Spleen (tissue), 11 donors: ENCODE measurements around the gene ZFYVE19. TPM values are rescaled to one million over a fixed set of nuclear protein-coding genes. Genes with fewer than 3 reads are reported as not detected.

Experiments used
- DNase-seq: peaks from one replicate; pipeline ENCODE4 v3.0.0-alpha.2; 2020
- H3K27ac ChIP-seq, 8 donors: fragments of 200-600 bp; sonication (generic) in 7 of 8; 1 replicate in 4 of 8; 2 replicates in 4 of 8; pipeline versions ENCODE4 v1.5.0 to v1.8.0; 2016 to 2021; ENCODE audit warnings: inconsistent platforms in 4 of 8, mild to moderate bottlenecking in 4 of 8, moderate library complexity in 1 of 8
- H3K27me3 ChIP-seq, 7 donors: fragments of 200-600 bp; sonication (generic) in 6 of 7; replicated peaks in 1 of 7; 1 replicate in 4 of 7; 2 replicates in 3 of 7; pipeline versions ENCODE4 v1.5.0 to v1.8.0; 2016 to 2021; ENCODE audit warnings: inconsistent platforms in 3 of 7, mild to moderate bottlenecking in 1 of 7
- H3K36me3 ChIP-seq, 6 donors: fragments of 200-600 bp; sonication (generic) in 5 of 6; 1 replicate in 4 of 6; 2 replicates in 2 of 6; pipeline versions ENCODE4 v1.5.0 to v1.8.0; 2016 to 2021; ENCODE audit warnings: inconsistent platforms in 2 of 6
- H3K4me1 ChIP-seq, 6 donors: fragments of 200-600 bp; sonication (generic) in 5 of 6; 1 replicate in 3 of 6; 2 replicates in 3 of 6; pipeline versions ENCODE4 v1.5.0 to v1.8.0; 2016 to 2021; ENCODE audit warnings: inconsistent platforms in 3 of 6
- H3K4me3 ChIP-seq, 8 donors: fragments of 200-600 bp; sonication (generic) in 7 of 8; 1 replicate in 4 of 8; 2 replicates in 4 of 8; pipeline versions ENCODE4 v1.5.0 to v1.8.0; 2016 to 2021; ENCODE audit warnings: inconsistent platforms in 4 of 8, mild to moderate bottlenecking in 4 of 8, moderate library complexity in 2 of 8
- H3K9me3 ChIP-seq, 8 donors: fragments of 200-600 bp; sonication (generic) in 7 of 8; 1 replicate in 4 of 8; 2 replicates in 4 of 8; pipeline versions ENCODE4 v1.5.0 to v1.8.0; 2016 to 2021; ENCODE audit warnings: inconsistent platforms in 4 of 8
- CTCF ChIP-seq, 11 experiments: fragments of 200-600 bp in 7 of 11; fragments of 450-650 bp in 4 of 11; sonication (generic) in 4 of 11; IDR thresholded peaks in 8 of 11; conservative IDR thresholded peaks in 3 of 11; 1 replicate in 7 of 11; 2 replicates in 4 of 11; pipeline versions ENCODE4 v1.4.0 to v1.8.0; 2016 to 2021; ENCODE audit warnings: antibody characterized with exemption in 11 of 11, inconsistent platforms in 4 of 11, mild to moderate bottlenecking in 1 of 11
- POLR2A ChIP-seq, 3 donors: fragments of 450-650 bp; IDR thresholded peaks; one replicate each; pipeline ENCODE4 v1.5.1; 2017; ENCODE audit warnings: antibody characterized with exemption in 3 of 3, mild to moderate bottlenecking in 1 of 3
- POLR2AphosphoS5 ChIP-seq, 3 donors: sonication (generic); formaldehyde crosslinking; IDR thresholded peaks; one replicate each; pipeline ENCODE4 v1.5.1; 2017; ENCODE audit warnings: antibody characterized with exemption in 3 of 3
- WGBS, 5 donors: extraction: QIAGEN DNeasy Blood & Tissue Kit in 3 of 5; methylation state at CpG; one replicate each; pipeline versions ENCODE4 v1.1.5 to v1.1.7; 2013 to 2018; 5-methylcytosine and 5-hydroxymethylcytosine counted together
- intact Hi-C: fragments of 100-400 bp; cut with DNase I; formaldehyde crosslinking; loops from one replicate; pipeline ENCODE4 v1.15.0; 2023; ENCODE audit warnings: low total_unique reads
- polyA plus RNA-seq, 3 donors: library from polyadenylated mRNA; stranded (reverse); fragments of 200-250 nt; gene quantifications; one replicate each; pipeline ENCODE4 v1.2.1, GENCODE V29; 2013
- total RNA-seq, 7 donors: library from RNA; depleted of rRNA in 3 of 7; stranded (reverse); fragments of >200 nt in 3 of 7; fragmentation: NEBNext Ultra II Directional in 4 of 7; extraction: Animal tissue kit (Norgen Biotek cat#: 25700) in 4 of 7; gene quantifications; one replicate each; pipeline versions ENCODE4 v1.1.0 to v1.2.1, GENCODE V29; 2016 to 2021
- donor health status: healthy with polysubstance abuse.
- donor health status: DM: no; HTN: no; CAD: no; lungs with moderate emphysema.
- donor health status: DM: no; HTN: no; CAD: no.
- donor health status: Bipolar disorder and iron deficiency.
- donor health status: healthy.
- donor health status: DM: no; HTN: no; CAD: no.
- donor health status: DM: yes; HTN: yes; CAD: no.

ZFYVE19 gene
- total and polyA plus RNA-seq, 10 donors = 16.1 to 31.7 (median 22.3) TPM

- Histone ChIP-seq H3K4me3 (peak overlapping the region; percentile 78 to 96 (median 90)), H3K36me3 (peaks cover 0 to 52% (median 3%) of the 10 kb centered on the region in 6 donors), H3K9me3 (no peaks in the 10 kb centered on the region), H3K4me1 (peaks cover 12 to 58% (median 45%) of the 10 kb centered on the region in 6 donors), H3K27ac (peak overlapping the region; percentile 93 to 99 (median 97)), H3K27me3 (no peaks in the 10 kb centered on the region)
- WGBS, 5 donors = 0 to 7% (median 2%) methylated on average over 2 of the region's 2 CpGs
- no peak for DNase-seq
- intact Hi-C loops = no loop called here
- TF ChIP-seq POLR2A (IDR thresholded peaks at IDR 0.05) (no peak), POLR2AphosphoS5 (IDR thresholded peaks at IDR 0.05) (no peak), CTCF (IDR thresholded peaks at IDR 0.05 in 8 of 11, conservative IDR thresholded peaks at IDR 0.05 in 3 of 11) (no peak)
These were observed 239 bp upstream of the ZFYVE19 start for GRCh38 chr15:40806672-40807027.

GRCh38 chr15:40807888-40808461 is 1.1 kb downstream of the ZFYVE19 start:
- intact Hi-C loops = no loop called here
- DNase-seq = no peak

GRCh38 chr15:40808861-40809450 is 2.1 kb downstream of the ZFYVE19 start:
- TF ChIP-seq POLR2A (IDR thresholded peaks at IDR 0.05) (no peak), CTCF (IDR thresholded peaks at IDR 0.05 in 8 of 11, conservative IDR thresholded peaks at IDR 0.05 in 3 of 11) (no peak), POLR2AphosphoS5 (IDR thresholded peaks at IDR 0.05) (no peak)
- H3K27ac ChIP-seq = no peak overlapping the region
- 74 to 84% (median 78%) methylated on average over 8 of the region's 8 CpGs for WGBS, 5 donors
- no peaks in the 10 kb centered on the region for H3K9me3 ChIP-seq
- DNase-seq = no peak
- H3K4me1 ChIP-seq = peaks cover 12 to 48% (median 41%) of the 10 kb centered on the region in 6 donors
- no peaks in the 10 kb centered on the region for H3K27me3 ChIP-seq
- H3K36me3 ChIP-seq = peaks cover 0 to 52% (median 19%) of the 10 kb centered on the region in 6 donors
- H3K4me3 ChIP-seq = peak overlapping the region in 1 of 8 donors; percentile 94
- intact Hi-C loops = no loop called here

More at GRCh38 chr15:40807888-40808461, 1.1 kb downstream of the ZFYVE19 start:
- 11 to 50% (median 21%) methylated on average over 16 to 19 of the region's 19 CpGs for WGBS, 5 donors
- Histone ChIP-seq H3K4me1 (peaks cover 12 to 58% (median 44%) of the 10 kb centered on the region in 6 donors), H3K27me3 (no peaks in the 10 kb centered on the region), H3K9me3 (no peaks in the 10 kb centered on the region), H3K27ac (peak overlapping the region in 7 of 8 donors; percentile 93 to 99 (median 97)), H3K4me3 (peak overlapping the region; percentile 78 to 96 (median 90)), H3K36me3 (peaks cover 0 to 52% (median 9%) of the 10 kb centered on the region in 6 donors)
- TF ChIP-seq CTCF (IDR thresholded peaks at IDR 0.05 in 8 of 11, conservative IDR thresholded peaks at IDR 0.05 in 3 of 11) = no peak
- no peak for TF ChIP-seq POLR2A (IDR thresholded peaks at IDR 0.05)
- TF ChIP-seq POLR2AphosphoS5 (IDR thresholded peaks at IDR 0.05) = no peak

- WGBS, 5 donors = 94 to 99% (median 96%) methylated on average over 10 to 12 of the region's 12 CpGs
- no peak for TF ChIP-seq CTCF (IDR thresholded peaks at IDR 0.05 in 8 of 11, conservative IDR thresholded peaks at IDR 0.05 in 3 of 11)
- no peak for TF ChIP-seq POLR2AphosphoS5 (IDR thresholded peaks at IDR 0.05)
- no peak for TF ChIP-seq POLR2A (IDR thresholded peaks at IDR 0.05)
- Histone ChIP-seq H3K27ac (no peak overlapping the region), H3K9me3 (no peaks in the 10 kb centered on the region), H3K36me3 (peaks cover 0 to 72% (median 31%) of the 10 kb centered on the region in 6 donors), H3K4me1 (peaks cover 3 to 17% (median 13%) of the 10 kb centered on the region in 6 donors), H3K4me3 (no peak overlapping the region), H3K27me3 (no peaks in the 10 kb centered on the region)
- DNase-seq = no peak
- intact Hi-C loops = no loop called here
These were observed 6.0 kb downstream of the ZFYVE19 start for GRCh38 chr15:40812721-40813425.
